GM23338 (cell line): ENCODE data around the gene CDKL1. TPM values are rescaled to one million over a fixed set of nuclear protein-coding genes. Genes with fewer than 3 reads are reported as not detected.

ENCODE experiments used
- ATAC-seq: fragments of 200-7000 bp; cut with Tn5 transposase; 3 replicates; pipeline ENCODE4 v1.9.1; 2020
- DNase-seq: peaks from one replicate; pipeline ENCODE4 v3.0.0-alpha.2; 2015; ENCODE audit warnings: low spot score
- H2AFZ ChIP-seq: fragments of 200-600 bp; sonication (generic); 2 replicates; pipeline ENCODE4 v1.8.0; 2016; ENCODE audit warnings: antibody characterized with exemption, mild to moderate bottlenecking, moderate library complexity
- H3F3A ChIP-seq: fragments of 200-600 bp; sonication (generic); replicated peaks from 2 replicates; pipeline ENCODE4 v1.8.0; 2017; ENCODE audit warnings: antibody characterized with exemption, mixed run types, low read depth
- H3K27ac ChIP-seq: fragments of 200-600 bp; sonication (generic); 2 replicates; pipeline ENCODE4 v1.6.1; 2016; ENCODE audit warnings: low read depth
- H3K27me3 ChIP-seq: fragments of 200-600 bp; sonication (generic); 2 replicates; pipeline ENCODE4 v1.8.0; 2016; ENCODE audit warnings: mild to moderate bottlenecking, mixed run types, moderate library complexity; ENCODE audit not compliant: insufficient read depth
- H3K36me3 ChIP-seq: fragments of 200-600 bp; sonication (generic); 2 replicates; pipeline ENCODE4 v1.8.0; 2016; ENCODE audit warnings: mild to moderate bottlenecking; ENCODE audit not compliant: insufficient read depth
- H3K4me1 ChIP-seq: fragments of 200-600 bp; sonication (generic); 2 replicates; pipeline ENCODE4 v1.8.0; 2016; ENCODE audit warnings: mild to moderate bottlenecking, moderate library complexity; ENCODE audit not compliant: insufficient read depth
- H3K4me2 ChIP-seq: fragments of 200-600 bp; sonication (generic); 2 replicates; pipeline ENCODE4 v1.7.1; 2017; ENCODE audit warnings: mixed run types
- H3K4me3 ChIP-seq: fragments of 200-600 bp; sonication (generic); 2 replicates; pipeline ENCODE4 v1.6.1; 2016; ENCODE audit warnings: mixed run types
- H3K79me2 ChIP-seq: fragments of 200-600 bp; sonication (generic); replicated peaks from 2 replicates; pipeline ENCODE4 v1.8.0; 2017; ENCODE audit warnings: mild to moderate bottlenecking; ENCODE audit not compliant: insufficient read depth
- H3K9me2 ChIP-seq: fragments of 200-600 bp; sonication (generic); 2 replicates; pipeline ENCODE4 v1.8.0; 2017; ENCODE audit not compliant: insufficient read depth
- H4K20me1 ChIP-seq: fragments of 200-600 bp; sonication (generic); replicated peaks from 2 replicates; pipeline ENCODE4 v1.8.0; 2017; ENCODE audit warnings: mild to moderate bottlenecking; ENCODE audit not compliant: insufficient read depth
- H3K27ac Mint-ChIP-seq: 2 replicates; pipeline ENCODE4 v1.8.0; 2020; ENCODE audit warnings: inconsistent platforms, mild to moderate bottlenecking, moderate library complexity, mixed read lengths
- H3K27me3 Mint-ChIP-seq: 3 replicates; pipeline ENCODE4 v1.8.0; 2022; ENCODE audit warnings: low read depth, mild to moderate bottlenecking, moderate library complexity, mixed read lengths, inconsistent platforms; ENCODE audit not compliant: insufficient read depth, poor library complexity
- H3K36me3 Mint-ChIP-seq: 3 replicates; pipeline ENCODE4 v1.8.0; 2021; ENCODE audit warnings: low read depth, mild to moderate bottlenecking, inconsistent platforms, moderate library complexity, mixed read lengths
- H3K4me1 Mint-ChIP-seq: 3 replicates; pipeline ENCODE4 v1.8.0; 2020; ENCODE audit warnings: mild to moderate bottlenecking, inconsistent platforms, mixed read lengths
- H3K4me3 Mint-ChIP-seq: 3 replicates; pipeline ENCODE4 v1.8.0; 2021; ENCODE audit warnings: moderate library complexity, mild to moderate bottlenecking, inconsistent platforms, mixed read lengths
- H3K9me3 Mint-ChIP-seq: 3 replicates; pipeline ENCODE4 v1.8.0; 2020; ENCODE audit warnings: moderate library complexity, mild to moderate bottlenecking, inconsistent platforms, mixed read lengths
- CREB1 ChIP-seq: fragments of 250-450 bp; sonication (Bioruptor Pico); IDR thresholded peaks from 2 replicates; pipeline ENCODE4 v1.5.0; 2020; ENCODE audit warnings: low read depth, mild to moderate bottlenecking, moderate library complexity
- EZH2 ChIP-seq: fragments of 200-600 bp; sonication (generic); IDR thresholded peaks from one replicate; pipeline ENCODE4 v1.8.0; 2017; ENCODE audit warnings: antibody characterized with exemption, mild to moderate bottlenecking, low read depth; ENCODE audit not compliant: unreplicated experiment
- EZH2phosphoT487 ChIP-seq: fragments of 200-600 bp; sonication (generic); IDR thresholded peaks from one replicate; pipeline ENCODE4 v1.8.1; 2018; ENCODE audit warnings: antibody characterized with exemption; ENCODE audit not compliant: unreplicated experiment
- JUNB ChIP-seq: IDR thresholded peaks from one replicate; pipeline ENCODE4 v1.6.1; 2016; ENCODE audit warnings: antibody characterized with exemption; ENCODE audit not compliant: unreplicated experiment
- STAT1 ChIP-seq: IDR thresholded peaks from one replicate; pipeline ENCODE4 v1.6.1; 2016; ENCODE audit warnings: antibody characterized with exemption; ENCODE audit not compliant: unreplicated experiment
- polyA plus RNA-seq: library from polyadenylated mRNA; unstranded; fragments of >200 nt; fragmentation: Nextera tagmentation; extraction: Ambion mirVana; gene quantifications from 2 replicates; pipeline ENCODE4 v1.2.1, GENCODE V29; 2016
- total RNA-seq: library from RNA; depleted of rRNA; stranded (reverse); fragments of >200 nt; shearing (Covaris generic); gene quantifications from 2 replicates; pipeline ENCODE4 v1.2.3, GENCODE V29; 2014
- TF ChIP-seq, protein P1 (sequence below): fragments of 250-450 bp; sonication (Bioruptor Pico); IDR thresholded peaks from 2 replicates; pipeline ENCODE4 v1.5.0; 2020; ENCODE audit warnings: mild to moderate bottlenecking, moderate library complexity
- TF ChIP-seq, protein P2 (sequence below): IDR thresholded peaks from one replicate; pipeline ENCODE4 v1.6.1; 2018; ENCODE audit warnings: antibody characterized with exemption; ENCODE audit not compliant: unreplicated experiment

CDKL1 gene
- total and polyA plus RNA-seq, 2 experiments from 2014 or later: 0.52 TPM

DNA sequence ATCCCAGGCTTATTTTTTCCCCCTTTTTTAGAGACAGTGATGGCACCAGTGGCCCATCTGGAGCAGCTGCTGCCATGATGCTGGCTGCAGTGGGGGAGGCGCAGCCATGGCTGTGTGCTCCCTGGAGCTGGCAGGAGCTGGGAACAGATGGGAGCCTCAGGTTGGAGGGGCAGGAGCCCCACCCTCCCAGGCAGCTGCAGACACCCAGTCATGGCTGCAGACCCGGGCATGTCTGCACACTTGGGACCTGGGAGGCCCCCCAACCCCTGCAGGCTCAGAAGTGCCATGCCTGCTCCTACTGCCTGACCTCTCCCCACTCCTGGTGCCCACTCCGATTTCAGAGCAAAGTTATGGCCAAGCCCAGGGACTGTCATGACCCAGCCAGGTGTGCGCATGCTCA is 25.1 kb downstream of the CDKL1 start (continued):
- TF ChIP-seq, protein P1, sequence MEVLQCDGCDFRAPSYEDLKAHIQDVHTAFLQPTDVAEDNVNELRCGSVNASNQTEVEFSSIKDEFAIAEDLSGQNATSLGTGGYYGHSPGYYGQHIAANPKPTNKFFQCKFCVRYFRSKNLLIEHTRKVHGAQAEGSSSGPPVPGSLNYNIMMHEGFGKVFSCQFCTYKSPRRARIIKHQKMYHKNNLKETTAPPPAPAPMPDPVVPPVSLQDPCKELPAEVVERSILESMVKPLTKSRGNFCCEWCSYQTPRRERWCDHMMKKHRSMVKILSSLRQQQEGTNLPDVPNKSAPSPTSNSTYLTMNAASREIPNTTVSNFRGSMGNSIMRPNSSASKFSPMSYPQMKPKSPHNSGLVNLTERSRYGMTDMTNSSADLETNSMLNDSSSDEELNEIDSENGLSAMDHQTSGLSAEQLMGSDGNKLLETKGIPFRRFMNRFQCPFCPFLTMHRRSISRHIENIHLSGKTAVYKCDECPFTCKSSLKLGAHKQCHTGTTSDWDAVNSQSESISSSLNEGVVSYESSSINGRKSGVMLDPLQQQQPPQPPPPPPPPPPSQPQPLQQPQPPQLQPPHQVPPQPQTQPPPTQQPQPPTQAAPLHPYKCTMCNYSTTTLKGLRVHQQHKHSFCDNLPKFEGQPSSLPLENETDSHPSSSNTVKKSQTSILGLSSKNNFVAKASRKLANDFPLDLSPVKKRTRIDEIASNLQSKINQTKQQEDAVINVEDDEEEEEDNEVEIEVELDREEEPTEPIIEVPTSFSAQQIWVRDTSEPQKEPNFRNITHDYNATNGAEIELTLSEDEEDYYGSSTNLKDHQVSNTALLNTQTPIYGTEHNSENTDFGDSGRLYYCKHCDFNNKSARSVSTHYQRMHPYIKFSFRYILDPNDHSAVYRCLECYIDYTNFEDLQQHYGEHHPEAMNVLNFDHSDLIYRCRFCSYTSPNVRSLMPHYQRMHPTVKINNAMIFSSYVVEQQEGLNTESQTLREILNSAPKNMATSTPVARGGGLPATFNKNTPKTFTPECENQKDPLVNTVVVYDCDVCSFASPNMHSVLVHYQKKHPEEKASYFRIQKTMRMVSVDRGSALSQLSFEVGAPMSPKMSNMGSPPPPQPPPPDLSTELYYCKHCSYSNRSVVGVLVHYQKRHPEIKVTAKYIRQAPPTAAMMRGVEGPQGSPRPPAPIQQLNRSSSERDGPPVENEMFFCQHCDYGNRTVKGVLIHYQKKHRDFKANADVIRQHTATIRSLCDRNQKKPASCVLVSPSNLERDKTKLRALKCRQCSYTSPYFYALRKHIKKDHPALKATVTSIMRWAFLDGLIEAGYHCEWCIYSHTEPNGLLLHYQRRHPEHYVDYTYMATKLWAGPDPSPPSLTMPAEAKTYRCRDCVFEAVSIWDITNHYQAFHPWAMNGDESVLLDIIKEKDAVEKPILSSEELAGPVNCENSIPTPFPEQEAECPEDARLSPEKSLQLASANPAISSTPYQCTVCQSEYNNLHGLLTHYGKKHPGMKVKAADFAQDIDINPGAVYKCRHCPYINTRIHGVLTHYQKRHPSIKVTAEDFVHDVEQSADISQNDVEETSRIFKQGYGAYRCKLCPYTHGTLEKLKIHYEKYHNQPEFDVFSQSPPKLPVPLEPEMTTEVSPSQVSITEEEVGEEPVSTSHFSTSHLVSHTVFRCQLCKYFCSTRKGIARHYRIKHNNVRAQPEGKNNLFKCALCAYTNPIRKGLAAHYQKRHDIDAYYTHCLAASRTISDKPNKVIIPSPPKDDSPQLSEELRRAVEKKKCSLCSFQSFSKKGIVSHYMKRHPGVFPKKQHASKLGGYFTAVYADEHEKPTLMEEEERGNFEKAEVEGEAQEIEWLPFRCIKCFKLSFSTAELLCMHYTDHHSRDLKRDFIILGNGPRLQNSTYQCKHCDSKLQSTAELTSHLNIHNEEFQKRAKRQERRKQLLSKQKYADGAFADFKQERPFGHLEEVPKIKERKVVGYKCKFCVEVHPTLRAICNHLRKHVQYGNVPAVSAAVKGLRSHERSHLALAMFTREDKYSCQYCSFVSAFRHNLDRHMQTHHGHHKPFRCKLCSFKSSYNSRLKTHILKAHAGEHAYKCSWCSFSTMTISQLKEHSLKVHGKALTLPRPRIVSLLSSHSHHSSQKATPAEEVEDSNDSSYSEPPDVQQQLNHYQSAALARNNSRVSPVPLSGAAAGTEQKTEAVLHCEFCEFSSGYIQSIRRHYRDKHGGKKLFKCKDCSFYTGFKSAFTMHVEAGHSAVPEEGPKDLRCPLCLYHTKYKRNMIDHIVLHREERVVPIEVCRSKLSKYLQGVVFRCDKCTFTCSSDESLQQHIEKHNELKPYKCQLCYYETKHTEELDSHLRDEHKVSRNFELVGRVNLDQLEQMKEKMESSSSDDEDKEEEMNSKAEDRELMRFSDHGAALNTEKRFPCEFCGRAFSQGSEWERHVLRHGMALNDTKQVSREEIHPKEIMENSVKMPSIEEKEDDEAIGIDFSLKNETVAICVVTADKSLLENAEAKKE (CRISPR knock-in tag): no peak

- Mint-ChIP-seq H3K4me3 (no peak overlapping the region), H3K9me3 (no peaks in the 10 kb centered on the region), H3K27me3 (peaks cover 1% of the 10 kb centered on the region), H3K4me1 (no peaks in the 10 kb centered on the region), H3K27ac (no peak overlapping the region), H3K36me3 (no peaks in the 10 kb centered on the region)
- Histone ChIP-seq H3F3A (no peaks in the 10 kb centered on the region), H3K27me3 (no peaks in the 10 kb centered on the region), H3K27ac (no peak overlapping the region), H3K79me2 (no peaks in the 10 kb centered on the region), H3K4me2 (no peak overlapping the region), H3K36me3 (no peaks in the 10 kb centered on the region), H2AFZ (no peak overlapping the region), H3K4me3 (no peak overlapping the region), H4K20me1 (no peaks in the 10 kb centered on the region), H3K9me2 (no peaks in the 10 kb centered on the region), H3K4me1 (no peaks in the 10 kb centered on the region)
- DNase-seq: no peak
- ATAC-seq: no peak
- TF ChIP-seq STAT1 (no peak), CREB1 (CRISPR knock-in tag) (no peak), JUNB (no peak), EZH2 (no peak), EZH2phosphoT487 (no peak)
- TF ChIP-seq, protein P2, sequence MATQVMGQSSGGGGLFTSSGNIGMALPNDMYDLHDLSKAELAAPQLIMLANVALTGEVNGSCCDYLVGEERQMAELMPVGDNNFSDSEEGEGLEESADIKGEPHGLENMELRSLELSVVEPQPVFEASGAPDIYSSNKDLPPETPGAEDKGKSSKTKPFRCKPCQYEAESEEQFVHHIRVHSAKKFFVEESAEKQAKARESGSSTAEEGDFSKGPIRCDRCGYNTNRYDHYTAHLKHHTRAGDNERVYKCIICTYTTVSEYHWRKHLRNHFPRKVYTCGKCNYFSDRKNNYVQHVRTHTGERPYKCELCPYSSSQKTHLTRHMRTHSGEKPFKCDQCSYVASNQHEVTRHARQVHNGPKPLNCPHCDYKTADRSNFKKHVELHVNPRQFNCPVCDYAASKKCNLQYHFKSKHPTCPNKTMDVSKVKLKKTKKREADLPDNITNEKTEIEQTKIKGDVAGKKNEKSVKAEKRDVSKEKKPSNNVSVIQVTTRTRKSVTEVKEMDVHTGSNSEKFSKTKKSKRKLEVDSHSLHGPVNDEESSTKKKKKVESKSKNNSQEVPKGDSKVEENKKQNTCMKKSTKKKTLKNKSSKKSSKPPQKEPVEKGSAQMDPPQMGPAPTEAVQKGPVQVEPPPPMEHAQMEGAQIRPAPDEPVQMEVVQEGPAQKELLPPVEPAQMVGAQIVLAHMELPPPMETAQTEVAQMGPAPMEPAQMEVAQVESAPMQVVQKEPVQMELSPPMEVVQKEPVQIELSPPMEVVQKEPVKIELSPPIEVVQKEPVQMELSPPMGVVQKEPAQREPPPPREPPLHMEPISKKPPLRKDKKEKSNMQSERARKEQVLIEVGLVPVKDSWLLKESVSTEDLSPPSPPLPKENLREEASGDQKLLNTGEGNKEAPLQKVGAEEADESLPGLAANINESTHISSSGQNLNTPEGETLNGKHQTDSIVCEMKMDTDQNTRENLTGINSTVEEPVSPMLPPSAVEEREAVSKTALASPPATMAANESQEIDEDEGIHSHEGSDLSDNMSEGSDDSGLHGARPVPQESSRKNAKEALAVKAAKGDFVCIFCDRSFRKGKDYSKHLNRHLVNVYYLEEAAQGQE: no peak
These were observed 30.1 kb downstream of the CDKL1 start for GRCh38 chr14:50366589-50366988.
